ENCODE results near the gene PTGDR.

Gene PTGDR

GRCh38 chr14:52267501-52268278 lies at the start of gene PTGDR:
TSS of gene PTGDR (plus strand) at chr14:52267698. CDS start at chr14:52267815, 117 bp downstream.
- DNase-seq: no peak

GRCh38 chr14:52219488-52220084 lies 47.9 kb upstream of the PTGDR start:
- DNase-seq: no peak

- DNase-seq: no peak
These were observed 46.3 kb upstream of the PTGDR start for GRCh38 chr14:52220924-52221811.

GRCh38 chr14:52222901-52223300 lies 44.6 kb upstream of the PTGDR start:
- no peak for DNase-seq

- DNase-seq: no peak
These were observed 39.8 kb upstream of the PTGDR start for GRCh38 chr14:52227619-52228222.

- DNase-seq: no peak
These were observed 33.8 kb upstream of the PTGDR start for GRCh38 chr14:52233693-52234092.

- DNase-seq: no peak
These were observed 32.1 kb upstream of the PTGDR start for GRCh38 chr14:52235434-52235833.

GRCh38 chr14:52235866-52236510 lies 31.5 kb upstream of the PTGDR start:
- no peak for DNase-seq

GRCh38 chr14:52238682-52239081 lies 28.8 kb upstream of the PTGDR start:
- no peak for DNase-seq

- DNase-seq: no peak
These were observed 26.9 kb upstream of the PTGDR start for GRCh38 chr14:52240623-52241022.

- DNase-seq: no peak
These were observed 26.3 kb upstream of the PTGDR start for GRCh38 chr14:52241087-52241793.

- DNase-seq: no peak
These were observed 23.2 kb upstream of the PTGDR start for GRCh38 chr14:52244328-52244727.

- DNase-seq: no peak
These were observed 22.5 kb upstream of the PTGDR start for GRCh38 chr14:52244997-52245396.

GRCh38 chr14:52248057-52248456 lies 19.4 kb upstream of the PTGDR start:
- DNase-seq: no peak

- no peak for DNase-seq
These were observed 15.8 kb upstream of the PTGDR start for GRCh38 chr14:52251724-52252123.

- no peak for DNase-seq
These were observed 14.0 kb upstream of the PTGDR start for GRCh38 chr14:52253503-52253902.

GRCh38 chr14:52254086-52254485 lies 13.4 kb upstream of the PTGDR start:
- no peak for DNase-seq

- DNase-seq: no peak
These were observed 8.7 kb upstream of the PTGDR start for GRCh38 chr14:52258783-52259182.

GRCh38 chr14:52259434-52259833 lies 8.1 kb upstream of the PTGDR start:
- DNase-seq: no peak

- DNase-seq: no peak
These were observed 4.9 kb upstream of the PTGDR start for GRCh38 chr14:52262600-52262999.

GRCh38 chr14:52263190-52263589 lies 4.3 kb upstream of the PTGDR start:
- DNase-seq: no peak

GRCh38 chr14:52265253-52265652 lies 2.2 kb upstream of the PTGDR start:
- DNase-seq: no peak

Measured in NCI-H1092 (cell line).